Chondrocyte (in vitro differentiated cells): ENCODE results near the gene TAS2R50. TPM values are rescaled to one million over a fixed set of nuclear protein-coding genes. Genes with fewer than 3 reads are reported as not detected.

Experiments
- DNase-seq: peaks from one replicate; pipeline ENCODE4 v3.0.0; 2021; ENCODE audit warnings: mixed read lengths, low spot score
- H3K27ac Mint-ChIP-seq: one replicate; pipeline ENCODE4 v1.8.0; 2021; ENCODE audit warnings: mild to moderate bottlenecking, moderate library complexity, mixed read lengths; ENCODE audit not compliant: unreplicated experiment
- H3K27me3 Mint-ChIP-seq: 2 replicates; pipeline ENCODE4 v1.8.0; 2021; ENCODE audit warnings: low read depth, mixed read lengths
- H3K36me3 Mint-ChIP-seq: 2 replicates; pipeline ENCODE4 v1.8.0; 2021; ENCODE audit warnings: low read depth, mixed read lengths
- H3K4me1 Mint-ChIP-seq: 2 replicates; pipeline ENCODE4 v1.8.0; 2021; ENCODE audit warnings: low read depth, mild to moderate bottlenecking, mixed read lengths
- H3K4me3 Mint-ChIP-seq: one replicate; pipeline ENCODE4 v1.8.0; 2021; ENCODE audit warnings: mild to moderate bottlenecking, moderate library complexity, mixed read lengths; ENCODE audit not compliant: unreplicated experiment
- H3K9me3 Mint-ChIP-seq: 2 replicates; pipeline ENCODE4 v1.8.0; 2021; ENCODE audit warnings: low read depth, mixed read lengths
- CTCF ChIP-seq: fragments of 200-600 bp; sonication (generic); IDR thresholded peaks from 2 replicates; pipeline ENCODE4 v1.5.0; 2021; ENCODE audit warnings: antibody characterized with exemption, mild to moderate bottlenecking, moderate library complexity
- total RNA-seq: library from RNA; stranded (reverse); gene quantifications from 3 replicates; pipeline ENCODE4 v1.2.1, GENCODE V29; 2021

TAS2R50 gene
- total RNA-seq, 1 donor from 2014 or later, result 0.95 TPM

- Mint-ChIP-seq H3K27ac (no peak overlapping the region), H3K4me3 (no peak overlapping the region), H3K4me1 (no peaks in the 10 kb centered on the region), H3K36me3 (peaks cover 6% of the 10 kb centered on the region), H3K27me3 (no peaks in the 10 kb centered on the region), H3K9me3 (peaks cover 29% of the 10 kb centered on the region)
- no peak for TF ChIP-seq CTCF
- no peak for DNase-seq
These were observed 45.3 kb downstream of the TAS2R50 start for GRCh38 chr12:10941369-10941768.

DNA sequence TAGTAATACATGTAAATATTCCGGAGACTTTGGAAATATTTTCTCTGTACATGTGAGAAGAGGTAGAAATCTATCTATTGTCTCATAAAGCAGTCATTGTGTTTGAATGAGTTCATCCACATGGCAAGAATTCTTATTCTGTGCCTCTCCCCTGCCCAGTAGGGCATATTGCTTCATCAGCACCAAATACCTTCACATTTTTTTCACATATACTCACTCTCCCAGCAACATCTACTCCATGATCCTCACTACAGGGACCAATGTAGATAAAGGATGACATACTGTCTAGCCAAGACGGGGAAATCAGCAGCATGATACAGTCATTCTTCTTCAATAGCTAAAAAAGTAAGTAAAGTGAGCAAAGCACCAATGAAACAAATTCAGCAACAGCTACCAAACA, 46.3 kb downstream of the TAS2R50 start:
- H3K36me3 Mint-ChIP-seq, result peaks cover 5% of the 10 kb centered on the region
- no peak overlapping the region for H3K4me3 Mint-ChIP-seq
- no peaks in the 10 kb centered on the region for H3K27me3 Mint-ChIP-seq
- peaks cover 22% of the 10 kb centered on the region for H3K9me3 Mint-ChIP-seq
- no peak for TF ChIP-seq CTCF
- no peak overlapping the region for H3K27ac Mint-ChIP-seq
- no peak for DNase-seq
- no peaks in the 10 kb centered on the region for H3K4me1 Mint-ChIP-seq

DNA sequence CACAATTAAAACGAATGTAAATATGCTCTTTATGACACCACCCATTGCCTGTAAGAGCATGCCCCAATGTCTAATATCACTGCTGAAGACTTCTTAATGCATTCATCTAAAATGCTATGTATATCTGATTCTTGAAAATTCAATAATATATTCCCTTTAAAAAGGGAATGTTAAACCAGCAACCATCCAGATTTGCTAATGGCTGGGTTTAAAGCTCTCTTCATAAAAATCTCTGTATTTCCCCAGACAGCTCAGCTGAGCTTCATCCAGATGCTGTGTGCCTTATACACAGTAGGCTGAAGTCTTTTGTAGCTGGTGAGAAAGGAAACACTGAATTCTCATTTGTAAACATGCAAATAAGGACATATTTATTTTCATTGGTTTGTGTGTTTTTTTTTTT, 47.5 kb downstream of the TAS2R50 start, which contains the start of gene TAS2R14:
TSS of gene TAS2R14 (minus strand) at position 101 of the 400 bp plus-strand sequence. CDS start at position 45, 56 bp downstream.
- Mint-ChIP-seq H3K4me3 (no peak within 1 kb of the TSS), H3K27ac (no peak within 1 kb of the TSS), H3K36me3 (no peaks in the 10 kb centered on the region), H3K4me1 (no peaks in the 10 kb centered on the region), H3K27me3 (no peaks in the 10 kb centered on the region), H3K9me3 (peaks cover 12% of the 10 kb centered on the region)
- no peak for DNase-seq
- no peak for TF ChIP-seq CTCF

- H3K4me1 Mint-ChIP-seq, result no peaks in the 10 kb centered on the region
- peaks cover under 1% of the 10 kb centered on the region for H3K9me3 Mint-ChIP-seq
- H3K36me3 Mint-ChIP-seq, result no peaks in the 10 kb centered on the region
- TF ChIP-seq CTCF, result no peak
- H3K27ac Mint-ChIP-seq, result no peak overlapping the region
- no peaks in the 10 kb centered on the region for H3K27me3 Mint-ChIP-seq
- H3K4me3 Mint-ChIP-seq, result no peak overlapping the region
- no peak for DNase-seq
These were observed 50.2 kb downstream of the TAS2R50 start for GRCh38 chr12:10936506-10936905.

Other genes starting within 250 kb of the TAS2R50 start
- gene TAS2R7, start 184.3 kb downstream of the TAS2R50 start, total RNA-seq, result not detected in 3 replicates
- not detected in 3 replicates for gene TAS2R8, start 179.6 kb downstream of the TAS2R50 start, total RNA-seq
- 0.53 TPM in 1 of 3 replicates, not detected in the others for gene TAS2R9, start 176.7 kb downstream of the TAS2R50 start, total RNA-seq
- gene TAS2R10, start 160.6 kb downstream of the TAS2R50 start, total RNA-seq, result 0.46 to 1.1 TPM (median 0.47 TPM) in 3 replicates
- gene PRR4, start 137.4 kb downstream of the TAS2R50 start, total RNA-seq, result 2.3 to 3.9 TPM (median 3.6 TPM) in 3 replicates
- gene PRH1, start 102.7 kb downstream of the TAS2R50 start, total RNA-seq, result 7.2 to 13.6 TPM (median 12.1 TPM) in 3 replicates
- gene TAS2R13, start 77.3 kb downstream of the TAS2R50 start, total RNA-seq, result 0.49 to 2.5 TPM (median 0.85 TPM) in 3 replicates
- gene PRH2, start 57.7 kb downstream of the TAS2R50 start, total RNA-seq, result not detected in 3 replicates
- 2.4 to 4.0 TPM (median 2.6 TPM) in 3 replicates for gene TAS2R14, start 47.6 kb downstream of the TAS2R50 start, total RNA-seq
- gene TAS2R20, start 11.4 kb upstream of the TAS2R50 start, total RNA-seq, result 0.49 to 2.6 TPM (median 0.82 TPM) in 3 replicates
- 1.4 to 2.2 TPM (median 1.9 TPM) in 3 replicates for gene TAS2R19, start 35.7 kb upstream of the TAS2R50 start, total RNA-seq
- 1.1 to 3.8 TPM (median 1.7 TPM) in 3 replicates for gene TAS2R31, start 44.5 kb upstream of the TAS2R50 start, total RNA-seq
- 0.51 to 1.1 TPM (median 0.70 TPM) in 3 replicates for gene TAS2R46, start 75.4 kb upstream of the TAS2R50 start, total RNA-seq
- 0.22 to 0.44 TPM in 2 of 3 replicates, not detected in the other for gene TAS2R43, start 105.4 kb upstream of the TAS2R50 start, total RNA-seq
- gene TAS2R30, start 147.7 kb upstream of the TAS2R50 start, total RNA-seq, result 1.1 to 2.8 TPM (median 1.2 TPM) in 3 replicates
- gene SMIM10L1, start 184.3 kb upstream of the TAS2R50 start, total RNA-seq, result 11.8 to 15.8 TPM (median 12.2 TPM) in 3 replicates
- gene TAS2R42, start 200.0 kb upstream of the TAS2R50 start, total RNA-seq, result not detected in 3 replicates